Muscle layer of duodenum (tissue), 2 donors: ENCODE data around the gene GPR84.
"Not testable (repeated sequence)": the region's sequence is repeated elsewhere in the genome, so short reads cannot be mapped to it uniquely, and the experiment has no call there.

Experiments
- H3K27ac ChIP-seq: one replicate; pipeline ENCODE4 v1.7.0; 2013; ENCODE audit warnings: mild to moderate bottlenecking, low read length
- H3K27me3 ChIP-seq: one replicate; pipeline ENCODE4 v1.7.0; 2013; ENCODE audit warnings: low read depth, mild to moderate bottlenecking, control low read depth, low read length
- H3K36me3 ChIP-seq, 2 donors: one replicate each; pipeline ENCODE4 v1.7.0; 2013; ENCODE audit warnings: low read length in 2 of 2, control low read depth in 1 of 2, mild to moderate bottlenecking in 1 of 2; ENCODE audit not compliant: insufficient read depth in 2 of 2, control insufficient read depth in 1 of 2
- H3K4me1 ChIP-seq, 2 donors: one replicate each; pipeline ENCODE4 v1.7.0; 2013; ENCODE audit warnings: low read length in 2 of 2, mild to moderate bottlenecking in 2 of 2, control low read depth in 1 of 2, moderate library complexity in 1 of 2; ENCODE audit not compliant: insufficient read depth in 2 of 2, control insufficient read depth in 1 of 2
- H3K4me3 ChIP-seq, 2 donors: one replicate each; pipeline ENCODE4 v1.7.0; 2013; ENCODE audit warnings: low read length in 2 of 2, low read depth in 1 of 2, mild to moderate bottlenecking in 1 of 2
- H3K9me3 ChIP-seq, 2 donors: one replicate each; pipeline ENCODE4 v1.7.0; 2013; ENCODE audit warnings: low read length in 2 of 2, control low read depth in 1 of 2, mild to moderate bottlenecking in 1 of 2; ENCODE audit not compliant: control insufficient read depth in 1 of 2
- donor health status: healthy.

The GPR84 gene

GRCh38 chr12:54330442-54330841, 33.8 kb downstream of the GPR84 start:
- Histone ChIP-seq H3K4me3 (no peak overlapping the region), H3K9me3 (no peaks in the 10 kb centered on the region), H3K4me1 (peaks cover 18 to 54% of the 10 kb centered on the region in 2 donors), H3K27me3 (no peaks in the 10 kb centered on the region), H3K27ac (no peak overlapping the region), H3K36me3 (peaks cover 6 to 8% of the 10 kb centered on the region in 2 donors)

GRCh38 chr12:54329759-54330158, 34.5 kb downstream of the GPR84 start:
- Histone ChIP-seq H3K4me3 (no peak overlapping the region), H3K27me3 (no peaks in the 10 kb centered on the region), H3K9me3 (no peaks in the 10 kb centered on the region), H3K36me3 (peaks cover 6 to 8% of the 10 kb centered on the region in 2 donors), H3K4me1 (peaks cover 18 to 54% of the 10 kb centered on the region in 2 donors), H3K27ac (no peak overlapping the region)

- peaks cover 18 to 58% of the 10 kb centered on the region in 2 donors for H3K4me1 ChIP-seq
- no peak overlapping the region for H3K4me3 ChIP-seq
- H3K9me3 ChIP-seq = no peaks in the 10 kb centered on the region
- H3K27me3 ChIP-seq = no peaks in the 10 kb centered on the region
- H3K36me3 ChIP-seq = peaks cover 6 to 8% of the 10 kb centered on the region in 2 donors
- no peak overlapping the region for H3K27ac ChIP-seq
Observed at GRCh38 chr12:54328595-54329337, 35.5 kb downstream of the GPR84 start.

- not testable (repeated sequence) for H3K9me3 ChIP-seq, H3K27me3 ChIP-seq, H3K36me3 ChIP-seq
- H3K27ac ChIP-seq = peak overlapping the region; percentile 97
- peaks cover 13 to 42% of the 10 kb centered on the region in 2 donors for H3K4me1 ChIP-seq
- peak overlapping the region; percentile 89 to 94 for H3K4me3 ChIP-seq
Observed at GRCh38 chr12:54325442-54326109, 38.7 kb downstream of the GPR84 start.

GRCh38 chr12:54324617-54325441, 39.5 kb downstream of the GPR84 start, which contains the start of gene COPZ1:
Gene COPZ1 (plus strand): TSS chr12:54325131. CDS start chr12:54325164, 33 bp downstream.
- peak within 1 kb of the TSS; percentile 97 for H3K27ac ChIP-seq
- no peaks in the 10 kb centered on the region for H3K27me3 ChIP-seq
- H3K4me1 ChIP-seq = peaks cover 10 to 35% of the 10 kb centered on the region in 2 donors
- H3K36me3 ChIP-seq = peaks cover 6 to 8% of the 10 kb centered on the region in 2 donors
- H3K4me3 ChIP-seq = peak within 1 kb of the TSS; percentile 89 to 94
- no peaks in the 10 kb centered on the region for H3K9me3 ChIP-seq

GRCh38 chr12:54321363-54321762, 42.9 kb downstream of the GPR84 start:
- Histone ChIP-seq H3K36me3 (no peaks in the 10 kb centered on the region), H3K4me1 (peaks cover 2 to 12% of the 10 kb centered on the region in 2 donors), H3K27me3 (no peaks in the 10 kb centered on the region), H3K9me3 (no peaks in the 10 kb centered on the region), H3K4me3 (no peak overlapping the region), H3K27ac (no peak overlapping the region)
